Effector memory CD8-positive, alpha-beta T cell (primary cell): Measurements from ENCODE around the gene RUNDC3A.
A peak's percentile ranks its signal among the peaks of the same experiment; 100 is the strongest.
"Not testable (repeated sequence)": the region's sequence is repeated elsewhere in the genome, so short reads cannot be mapped to it uniquely, and the experiment has no call there.

Experiments
- ATAC-seq: fragments of 150-1000 bp; cut with Tn5 transposase; replicated peaks from 2 replicates; pipeline ENCODE4 v1.10.0; 2021; ENCODE audit warnings: mild to moderate bottlenecking, moderate library complexity
- DNase-seq, 3 experiments: peaks; one replicate each; pipeline ENCODE4 v3.0.0; 2021
- H3K27ac Mint-ChIP-seq, 2 donors: one replicate each; pipeline ENCODE4 v1.8.0; 2022; ENCODE audit warnings: mild to moderate bottlenecking in 2 of 2, mixed read lengths in 2 of 2, moderate library complexity in 2 of 2
- H3K27me3 Mint-ChIP-seq, 2 donors: one replicate each; pipeline ENCODE4 v1.8.0; 2022; ENCODE audit warnings: mixed read lengths in 2 of 2
- H3K36me3 Mint-ChIP-seq: one replicate; pipeline ENCODE4 v1.8.0; 2022; ENCODE audit warnings: mild to moderate bottlenecking, moderate library complexity, mixed read lengths; ENCODE audit not compliant: insufficient read depth
- H3K4me1 Mint-ChIP-seq, 2 donors: one replicate each; pipeline ENCODE4 v1.8.0; 2022; ENCODE audit warnings: low read depth in 2 of 2, mixed read lengths in 2 of 2
- H3K4me3 Mint-ChIP-seq, 2 donors: one replicate each; pipeline ENCODE4 v1.8.0; 2022; ENCODE audit warnings: mild to moderate bottlenecking in 2 of 2, mixed read lengths in 2 of 2, moderate library complexity in 2 of 2
- H3K9me3 Mint-ChIP-seq, 2 donors: one replicate each; pipeline ENCODE4 v1.8.0; 2022; ENCODE audit warnings: mixed read lengths in 2 of 2

The RUNDC3A gene

DNA sequence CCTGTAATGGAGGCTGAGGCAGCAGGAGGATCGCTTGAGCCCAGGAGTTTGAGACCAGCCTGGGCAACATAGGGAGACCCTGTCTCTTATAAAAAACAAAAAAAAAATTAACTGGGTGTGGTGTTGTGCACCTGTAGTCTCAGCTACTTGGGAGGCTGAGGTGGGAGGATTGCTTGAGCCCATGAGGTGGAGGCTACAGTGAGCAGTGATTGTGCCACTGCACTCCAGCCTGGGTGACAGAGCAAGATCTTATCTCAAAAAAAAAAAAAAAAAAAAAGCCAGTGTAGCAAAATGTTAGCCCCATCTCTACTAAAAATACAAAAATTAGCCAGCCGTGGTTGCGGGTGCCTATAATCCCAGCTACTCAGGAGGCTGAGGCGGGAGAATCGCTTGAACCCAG lies 21.9 kb downstream of the RUNDC3A start:
- DNase-seq, H3K4me3 Mint-ChIP-seq, H3K27ac Mint-ChIP-seq, ATAC-seq, H3K27me3 Mint-ChIP-seq, H3K9me3 Mint-ChIP-seq: not testable (repeated sequence)
- Mint-ChIP-seq H3K4me1 (peaks cover 14% of the 10 kb centered on the region in 2 donors), H3K36me3 (peaks cover 15% of the 10 kb centered on the region)

DNA sequence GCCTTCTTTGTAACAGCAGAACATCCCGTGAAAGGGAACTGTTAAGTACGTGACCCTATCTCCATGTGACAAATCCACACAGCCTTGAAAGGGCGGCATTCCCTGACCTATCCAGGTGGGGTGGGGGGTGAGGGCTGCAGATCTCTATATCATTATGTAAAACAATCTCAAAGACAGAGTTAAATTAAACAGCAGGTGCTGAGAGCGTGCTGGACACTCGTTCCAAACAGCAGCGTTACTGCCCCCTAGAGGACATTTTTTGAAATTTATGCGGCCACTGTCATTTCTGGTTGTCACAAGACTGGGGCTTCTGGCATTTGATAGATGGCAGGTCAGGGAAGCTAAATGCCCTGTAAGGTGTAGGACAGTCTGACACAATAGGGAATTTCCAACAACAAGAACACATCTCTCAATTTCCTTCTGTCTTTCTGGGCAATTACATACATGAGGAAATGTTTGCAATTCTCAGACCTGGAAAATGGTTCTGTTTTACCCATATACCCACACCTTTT lies 22.9 kb downstream of the RUNDC3A start:
- Mint-ChIP-seq H3K36me3 (peaks cover 4% of the 10 kb centered on the region), H3K27ac (no peak overlapping the region), H3K9me3 (no peaks in the 10 kb centered on the region), H3K4me3 (no peak overlapping the region), H3K27me3 (no peaks in the 10 kb centered on the region), H3K4me1 (peaks cover 8% of the 10 kb centered on the region in 2 donors)
- DNase-seq: peak; percentile 77 to 78 (median 77)
- ATAC-seq: peak; percentile 28

DNA sequence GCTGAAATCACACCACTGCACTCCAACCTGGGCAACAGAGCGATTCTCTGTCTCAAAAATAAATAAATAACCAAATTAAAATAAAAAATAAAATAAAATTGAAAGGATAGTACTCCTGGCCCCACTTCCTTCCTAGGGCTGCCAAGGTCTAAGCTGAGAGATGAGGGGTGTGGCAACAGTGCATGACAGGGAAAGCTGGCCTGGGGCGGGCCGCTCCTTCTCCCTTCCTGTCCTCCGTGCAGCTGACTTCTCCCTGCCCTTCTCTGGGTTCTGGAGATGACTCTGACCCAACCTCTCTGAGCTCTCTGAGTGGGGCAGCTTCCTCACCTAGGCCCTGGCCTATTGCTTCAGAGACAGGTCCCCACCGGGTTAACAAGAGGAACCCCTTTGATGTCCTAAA lies 25.0 kb downstream of the RUNDC3A start:
- H3K27ac Mint-ChIP-seq: no peak overlapping the region
- no peak overlapping the region for H3K4me3 Mint-ChIP-seq
- ATAC-seq (no peak), DNase-seq (no peak)
- H3K9me3 Mint-ChIP-seq: no peaks in the 10 kb centered on the region
- no peaks in the 10 kb centered on the region for H3K36me3 Mint-ChIP-seq
- H3K4me1 Mint-ChIP-seq: peaks cover 4% of the 10 kb centered on the region in 2 donors
- H3K27me3 Mint-ChIP-seq: peaks cover 8 to 11% of the 10 kb centered on the region in 2 donors

GRCh38 chr17:44334315-44334714 lies 25.9 kb downstream of the RUNDC3A start:
- Mint-ChIP-seq H3K27ac (no peak overlapping the region), H3K4me3 (no peak overlapping the region), H3K27me3 (peaks cover 14 to 15% of the 10 kb centered on the region in 2 donors), H3K36me3 (no peaks in the 10 kb centered on the region), H3K9me3 (no peaks in the 10 kb centered on the region), H3K4me1 (peaks cover 4 to 8% of the 10 kb centered on the region in 2 donors)
- DNase-seq (no peak), ATAC-seq (no peak)

DNA sequence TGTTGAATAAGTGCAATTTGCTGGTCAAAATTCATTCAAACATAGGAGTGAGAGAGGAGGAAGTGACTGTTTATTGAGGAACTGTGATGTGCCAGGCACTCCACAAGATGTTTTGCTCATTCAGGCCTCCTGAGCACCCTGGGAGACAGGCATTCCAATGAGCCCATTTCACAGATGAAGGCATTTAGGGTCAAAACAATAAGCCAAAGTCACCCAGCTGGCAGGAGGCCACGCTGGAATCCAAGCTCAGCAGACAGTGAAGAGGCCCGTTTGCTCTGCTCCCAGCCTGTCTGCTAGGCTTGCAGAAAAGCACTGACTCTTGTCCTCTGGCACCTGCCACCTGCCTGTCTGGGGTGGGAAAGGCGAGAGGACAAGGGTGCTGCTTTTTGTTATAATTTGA lies 26.3 kb downstream of the RUNDC3A start:
- Mint-ChIP-seq H3K36me3 (no peaks in the 10 kb centered on the region), H3K27ac (no peak overlapping the region)
- DNase-seq: no peak

DNA sequence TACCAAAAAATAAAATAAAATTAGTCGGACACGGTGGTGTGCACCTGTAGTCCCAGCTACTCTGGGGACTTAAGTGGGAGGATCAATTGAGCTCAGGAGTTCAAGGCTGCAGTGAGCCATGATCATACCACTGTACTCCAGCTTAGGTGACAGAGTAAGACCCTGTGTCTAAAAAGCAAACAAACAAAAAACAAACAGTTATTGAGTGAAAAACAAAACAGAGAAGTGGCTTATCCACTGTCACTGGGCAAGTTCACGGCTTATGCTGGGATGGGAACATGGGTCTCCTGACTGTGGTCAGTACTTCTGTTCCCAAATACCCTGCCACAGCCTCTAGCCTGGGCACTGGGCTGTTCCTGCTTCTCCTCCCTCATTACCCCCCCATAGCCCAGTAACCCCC lies 27.2 kb downstream of the RUNDC3A start:
- no peaks in the 10 kb centered on the region for H3K36me3 Mint-ChIP-seq
- H3K27ac Mint-ChIP-seq: no peak overlapping the region
- no peaks in the 10 kb centered on the region for H3K9me3 Mint-ChIP-seq
- peaks cover 4 to 8% of the 10 kb centered on the region in 2 donors for H3K4me1 Mint-ChIP-seq
- DNase-seq (no peak), ATAC-seq (no peak)
- H3K4me3 Mint-ChIP-seq: no peak overlapping the region
- H3K27me3 Mint-ChIP-seq: peaks cover 14 to 21% of the 10 kb centered on the region in 2 donors

More for the DNA sequence above, 26.3 kb downstream of the RUNDC3A start:
- no peak for ATAC-seq
- H3K27me3 Mint-ChIP-seq: peaks cover 14 to 15% of the 10 kb centered on the region in 2 donors
- H3K4me3 Mint-ChIP-seq: no peak overlapping the region
- no peaks in the 10 kb centered on the region for H3K9me3 Mint-ChIP-seq
- peaks cover 4 to 8% of the 10 kb centered on the region in 2 donors for H3K4me1 Mint-ChIP-seq

GRCh38 chr17:44335968-44336367 lies 27.6 kb downstream of the RUNDC3A start:
- Mint-ChIP-seq H3K4me3 (no peak overlapping the region), H3K4me1 (peaks cover 4 to 8% of the 10 kb centered on the region in 2 donors), H3K36me3 (no peaks in the 10 kb centered on the region), H3K9me3 (no peaks in the 10 kb centered on the region), H3K27ac (no peak overlapping the region), H3K27me3 (peaks cover 15 to 24% of the 10 kb centered on the region in 2 donors)
- no peak for DNase-seq
- no peak for ATAC-seq

DNA sequence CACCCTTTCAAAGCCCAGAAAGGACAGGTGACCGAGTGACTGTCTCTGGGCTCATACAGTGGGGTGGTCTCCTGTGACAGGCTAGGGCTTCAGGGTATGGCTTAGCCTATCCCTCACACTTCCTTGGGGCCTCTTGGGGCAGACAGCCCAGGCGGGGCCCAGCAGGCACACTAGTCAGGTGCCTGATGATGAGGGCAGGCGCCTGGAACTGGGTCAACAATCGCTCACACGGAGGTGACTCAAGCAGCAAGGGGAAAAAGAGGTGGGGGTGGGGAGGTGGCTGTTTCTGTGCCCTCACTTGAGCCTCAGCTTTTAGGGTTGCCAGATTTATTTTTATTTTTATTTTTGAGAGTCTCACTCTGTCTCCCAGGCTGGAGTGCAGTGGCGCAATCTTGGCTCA lies 30.3 kb downstream of the RUNDC3A start:
- Mint-ChIP-seq H3K36me3 (peaks cover 2% of the 10 kb centered on the region), H3K4me1 (peaks cover under 1 to 4% of the 10 kb centered on the region in 2 donors), H3K9me3 (no peaks in the 10 kb centered on the region), H3K27me3 (peaks cover 35 to 42% of the 10 kb centered on the region in 2 donors), H3K4me3 (no peak overlapping the region), H3K27ac (no peak overlapping the region)
- ATAC-seq (peak; percentile 63), DNase-seq (no peak)

DNA sequence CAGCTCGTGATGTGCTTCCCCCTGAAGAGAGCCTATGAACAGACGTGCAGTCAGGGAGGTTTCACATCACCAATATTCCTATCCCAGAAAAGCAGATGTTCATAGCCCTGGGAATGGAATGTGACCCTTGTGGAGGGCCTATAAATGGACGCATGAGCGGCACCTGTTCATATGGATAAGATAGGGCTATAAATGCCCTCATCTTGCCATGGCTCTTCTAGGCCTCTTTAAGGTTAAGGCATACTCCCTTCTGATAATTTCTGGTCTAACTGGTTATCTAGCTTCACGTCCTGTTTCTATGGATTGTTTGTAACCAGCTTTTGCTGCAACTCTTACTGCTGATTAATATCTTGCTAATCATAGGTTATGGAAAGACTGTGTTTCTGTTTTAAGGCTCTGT lies 32.2 kb downstream of the RUNDC3A start:
- not testable (repeated sequence) for H3K36me3 Mint-ChIP-seq, DNase-seq, H3K4me3 Mint-ChIP-seq, ATAC-seq, H3K27ac Mint-ChIP-seq, H3K9me3 Mint-ChIP-seq
- Mint-ChIP-seq H3K4me1 (peaks cover 17% of the 10 kb centered on the region in 2 donors), H3K27me3 (peaks cover 35 to 47% of the 10 kb centered on the region in 2 donors)

DNA sequence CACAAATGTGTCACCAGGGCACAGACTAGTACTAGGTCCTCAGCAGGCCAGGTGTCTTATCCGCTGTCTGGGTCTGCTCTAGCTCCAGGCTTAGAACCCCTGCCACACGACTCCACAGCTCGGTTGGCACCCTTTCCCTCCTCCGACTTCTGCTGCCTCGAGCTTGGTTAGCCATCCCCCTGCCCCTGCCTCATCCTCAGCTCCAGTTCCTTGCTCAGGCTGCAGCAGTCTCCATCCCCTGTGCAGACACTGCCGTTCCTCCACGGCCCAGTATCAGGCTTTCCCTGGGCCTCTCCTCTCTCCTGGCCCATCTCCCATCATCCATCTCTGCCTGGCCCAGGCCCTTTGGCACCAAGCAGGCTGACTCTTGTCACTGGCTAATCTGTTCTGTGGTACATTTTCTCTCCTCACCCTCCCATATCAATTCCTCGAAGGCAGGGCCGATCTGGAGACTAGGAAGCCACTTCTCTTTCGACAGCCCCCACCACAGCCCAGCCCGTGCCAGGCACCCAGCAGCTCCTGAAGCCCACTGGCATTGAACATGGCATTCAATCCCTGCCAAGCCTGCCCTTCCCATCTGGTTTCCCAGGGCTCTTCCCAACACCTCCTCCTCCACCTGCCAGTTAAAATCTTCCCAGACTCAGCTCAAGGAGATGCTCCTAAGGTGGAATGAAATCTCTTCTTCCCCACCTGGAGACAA lies 35.3 kb downstream of the RUNDC3A start:
- Mint-ChIP-seq H3K4me1 (peaks cover 27 to 28% of the 10 kb centered on the region in 2 donors), H3K27ac (no peak overlapping the region), H3K36me3 (peaks cover 6% of the 10 kb centered on the region)

DNA sequence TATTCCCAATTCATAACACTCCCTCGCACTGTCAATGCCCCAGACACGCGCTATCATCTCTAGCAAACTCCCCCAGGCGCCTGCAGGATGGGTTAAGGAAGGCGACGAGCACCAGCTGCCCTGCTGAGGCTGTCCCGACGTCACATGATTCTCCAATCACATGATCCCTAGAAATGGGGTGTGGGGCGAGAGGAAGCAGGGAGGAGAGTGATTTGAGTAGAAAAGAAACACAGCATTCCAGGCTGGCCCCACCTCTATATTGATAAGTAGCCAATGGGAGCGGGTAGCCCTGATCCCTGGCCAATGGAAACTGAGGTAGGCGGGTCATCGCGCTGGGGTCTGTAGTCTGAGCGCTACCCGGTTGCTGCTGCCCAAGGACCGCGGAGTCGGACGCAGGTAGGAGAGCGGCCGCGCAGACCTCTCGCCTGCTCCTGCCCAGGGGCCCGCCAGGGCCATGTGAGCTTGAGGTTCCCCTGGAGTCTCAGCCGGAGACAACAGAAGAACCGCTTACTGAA lies 36.6 kb downstream of the RUNDC3A start, which contains the start of gene GRN:
TSS of gene GRN (plus strand) at position 364 of the 515 bp plus-strand sequence. CDS start 3,863 bp downstream, outside the sequence.
- ATAC-seq (peak; percentile 97), DNase-seq (peak; percentile 76 to 86 (median 78))
- H3K9me3 Mint-ChIP-seq: no peaks in the 10 kb centered on the region
- H3K4me1 Mint-ChIP-seq: peaks cover 28 to 29% of the 10 kb centered on the region in 2 donors
- peaks cover 6% of the 10 kb centered on the region for H3K36me3 Mint-ChIP-seq
- peak within 1 kb of the TSS; percentile 20 to 80 for H3K27ac Mint-ChIP-seq
- H3K27me3 Mint-ChIP-seq: peaks cover 17 to 33% of the 10 kb centered on the region in 2 donors
- peak within 1 kb of the TSS; percentile 87 to 93 for H3K4me3 Mint-ChIP-seq

More for the DNA sequence above, 35.3 kb downstream of the RUNDC3A start:
- no peak for ATAC-seq
- no peak for DNase-seq
- Mint-ChIP-seq H3K27me3 (peaks cover 22 to 36% of the 10 kb centered on the region in 2 donors), H3K4me3 (no peak overlapping the region), H3K9me3 (no peaks in the 10 kb centered on the region)

- peak; percentile 30 to 43 (median 31) for DNase-seq
- peak overlapping the region; percentile 87 to 93 for H3K4me3 Mint-ChIP-seq
- peak overlapping the region; percentile 20 to 80 for H3K27ac Mint-ChIP-seq
- peaks cover 6% of the 10 kb centered on the region for H3K36me3 Mint-ChIP-seq
- peaks cover 28 to 29% of the 10 kb centered on the region in 2 donors for H3K4me1 Mint-ChIP-seq
- H3K27me3 Mint-ChIP-seq: peaks cover 15 to 33% of the 10 kb centered on the region in 2 donors
- no peaks in the 10 kb centered on the region for H3K9me3 Mint-ChIP-seq
- peak; percentile 47 for ATAC-seq
Measured at GRCh38 chr17:44345454-44346026, 37.1 kb downstream of the RUNDC3A start.

DNA sequence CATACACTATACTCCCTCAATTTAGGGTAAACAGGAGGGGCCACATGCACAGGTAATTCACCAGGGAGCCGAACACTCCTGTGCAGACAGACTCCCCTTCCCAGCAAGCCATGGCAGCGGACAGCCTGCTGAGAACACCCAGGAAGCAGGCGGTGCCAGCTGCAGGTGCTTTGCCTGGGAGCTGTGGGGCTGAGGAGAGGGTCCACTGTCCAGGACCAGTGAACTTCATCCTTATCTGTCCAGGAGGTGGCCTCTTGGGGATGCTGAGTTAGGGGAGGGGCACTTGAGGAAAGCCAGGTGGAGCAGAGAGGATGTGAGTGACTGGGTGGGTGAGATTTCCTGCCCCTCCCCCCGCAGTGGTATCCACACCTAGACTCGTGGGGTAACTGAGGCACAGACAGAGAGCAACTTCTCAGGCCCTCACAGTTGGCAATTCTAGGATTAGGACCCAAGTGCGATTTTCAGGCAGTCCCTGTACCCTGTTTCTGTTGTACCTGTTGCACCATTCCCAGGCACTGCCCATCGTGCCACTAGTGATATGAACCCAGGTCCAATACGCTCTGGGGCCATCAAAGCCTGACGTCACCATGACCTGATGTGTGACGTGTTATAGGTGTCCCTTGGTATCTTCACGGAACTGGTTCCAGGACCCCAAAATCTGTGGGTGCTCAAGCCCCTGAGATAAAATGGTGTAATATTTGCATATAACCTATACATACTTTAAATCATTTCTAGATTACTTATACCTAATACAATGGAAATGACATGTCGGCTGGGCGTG lies 37.9 kb downstream of the RUNDC3A start:
- Mint-ChIP-seq H3K36me3 (peaks cover 6% of the 10 kb centered on the region), H3K9me3 (no peaks in the 10 kb centered on the region), H3K27me3 (peaks cover 8 to 29% of the 10 kb centered on the region in 2 donors), H3K4me3 (peak overlapping the region; percentile 87 to 93), H3K27ac (peak overlapping the region in 1 of 2 donors; percentile 80), H3K4me1 (peaks cover 28 to 31% of the 10 kb centered on the region in 2 donors)
- no peak for DNase-seq
- no peak for ATAC-seq
